A673 (cell line): ENCODE measurements around the gene NDUFA11.

ENCODE experiments used
- CTCF ChIP-seq: fragments of 300-800, 200-600 bp; sonication (generic); conservative IDR thresholded peaks from 2 replicates; pipeline ENCODE4 v1.5.1; 2017; ENCODE audit warnings: low read depth, mild to moderate bottlenecking, antibody characterized with exemption, low read length, moderate library complexity, mixed read lengths
- EZH2 ChIP-seq: fragments of 200-600 bp; sonication (generic); IDR thresholded peaks from 2 replicates; pipeline ENCODE4 v1.6.1; 2017; ENCODE audit warnings: borderline replicate concordance, low read depth, mild to moderate bottlenecking, mixed read lengths, antibody characterized with exemption, low read length; ENCODE audit not compliant: poor library complexity, severe bottlenecking

GRCh38 chr19:5940260-5941208, 36.9 kb upstream of the NDUFA11 start:
- TF ChIP-seq CTCF: no peak
- no peak for TF ChIP-seq EZH2
